GM12891 (cell line): Measurements from ENCODE around the gene GSDMA.

Source experiments
- PAX5 ChIP-seq: IDR thresholded peaks from 2 replicates; pipeline ENCODE4 v1.6.1; 2011; ENCODE audit warnings: low read length, moderate library complexity, mild to moderate bottlenecking; ENCODE audit not compliant: insufficient read depth, severe bottlenecking
- POLR2A ChIP-seq: IDR thresholded peaks from 2 replicates; pipeline ENCODE4 v1.6.1; 2011; ENCODE audit warnings: low read depth, low read length, control low read depth
- POLR2AphosphoS5 ChIP-seq: IDR thresholded peaks from 2 replicates; pipeline ENCODE4 v1.6.1; 2011; ENCODE audit warnings: low read depth, low read length, control low read depth
- POU2F2 ChIP-seq: IDR thresholded peaks from 2 replicates; pipeline ENCODE4 v1.6.1; 2011; ENCODE audit warnings: low read depth, mild to moderate bottlenecking, control low read depth, low read length, moderate library complexity
- SPI1 ChIP-seq: IDR thresholded peaks from 2 replicates; pipeline ENCODE4 v1.6.1; 2011; ENCODE audit warnings: low read depth, low read length, control low read depth
- TAF1 ChIP-seq: IDR thresholded peaks from 2 replicates; pipeline ENCODE4 v1.6.1; 2011; ENCODE audit warnings: low read depth, low read length, control low read depth

DNA sequence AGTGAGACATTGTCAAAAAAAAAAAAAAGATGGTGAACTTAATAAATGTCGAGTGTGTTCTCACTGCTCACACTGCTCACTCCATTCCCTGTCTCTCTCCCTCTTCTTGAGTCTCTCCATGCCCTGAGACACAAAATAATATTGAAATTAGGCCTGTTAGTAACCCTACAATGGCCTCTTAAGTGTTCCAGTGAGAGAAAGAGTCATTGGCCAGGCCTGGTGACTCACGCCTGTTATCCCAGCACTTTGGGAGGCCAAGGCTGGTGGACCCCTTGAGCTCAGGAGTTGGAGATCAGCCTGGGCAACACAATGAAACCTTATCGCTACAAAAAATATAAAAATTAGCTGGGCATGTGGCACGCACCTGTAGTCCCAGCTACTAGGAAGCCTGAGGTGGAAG lies 36.3 kb downstream of the GSDMA start:
- no peak for TF ChIP-seq POLR2A
- TF ChIP-seq POLR2AphosphoS5, result no peak
- no peak for TF ChIP-seq TAF1
- no peak for TF ChIP-seq PAX5
- no peak for TF ChIP-seq SPI1
- no peak for TF ChIP-seq POU2F2
